ENCODE measurements around the gene PTCRA.

GRCh38 chr6:42899871-42900270, 16.0 kb upstream of the PTCRA start:
- no peak for TF ChIP-seq CTCF (IDR thresholded peaks at IDR 0.05)
- no peak for TF ChIP-seq POLR2AphosphoS5 (IDR thresholded peaks at IDR 0.05)

Measured in stomach (tissue), 4 donors.